Stimulated activated CD4-positive, alpha-beta T cell treated with anti-CD3 and anti-CD28 coated beads, Interleukin-4, amount 100 ng/mL, for 4 hours (primary cell): ENCODE data around the gene NOP9.
"Not testable (repeated sequence)": the region's sequence is repeated elsewhere in the genome, so short reads cannot be mapped to it uniquely, and the experiment has no call there.

Experiments
- DNase-seq, 2 experiments: peaks; one replicate each; pipeline ENCODE4 v3.0.0-alpha.2; 2020

NOP9 gene

DNA sequence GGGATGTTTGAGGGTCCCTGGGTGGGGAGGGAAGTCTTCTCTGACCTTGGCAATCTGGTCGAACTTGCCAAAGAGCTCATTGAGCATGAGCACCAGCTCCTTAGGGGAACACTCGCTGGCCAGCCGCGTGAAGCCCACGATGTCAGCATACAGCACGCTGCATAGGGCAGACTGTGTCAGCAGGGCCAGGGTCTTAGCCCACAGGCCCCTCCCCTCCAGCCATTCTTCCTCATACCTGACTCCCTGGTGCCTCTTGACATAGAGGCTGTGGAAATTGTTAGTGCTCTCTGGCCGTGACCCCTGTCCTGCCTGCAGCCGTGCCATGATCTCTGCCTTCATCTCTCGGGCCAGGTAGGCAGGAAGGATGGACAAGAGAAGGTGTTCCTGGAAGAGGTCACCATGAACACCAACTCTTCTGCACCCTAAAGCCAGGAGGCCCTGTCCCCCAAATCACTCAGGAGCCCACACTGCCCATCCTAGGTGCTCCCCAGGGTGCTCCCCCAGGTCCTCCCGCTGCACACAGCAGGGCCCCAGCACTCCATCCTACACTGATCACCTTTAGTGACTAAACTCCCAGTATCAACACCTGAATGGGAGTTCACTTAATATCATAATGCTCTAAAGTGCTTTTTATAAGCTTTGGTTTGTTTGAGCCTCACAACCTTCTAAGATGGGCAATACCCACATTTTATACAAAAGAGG lies 31.5 kb downstream of the NOP9 start:
- no peak for DNase-seq

DNA sequence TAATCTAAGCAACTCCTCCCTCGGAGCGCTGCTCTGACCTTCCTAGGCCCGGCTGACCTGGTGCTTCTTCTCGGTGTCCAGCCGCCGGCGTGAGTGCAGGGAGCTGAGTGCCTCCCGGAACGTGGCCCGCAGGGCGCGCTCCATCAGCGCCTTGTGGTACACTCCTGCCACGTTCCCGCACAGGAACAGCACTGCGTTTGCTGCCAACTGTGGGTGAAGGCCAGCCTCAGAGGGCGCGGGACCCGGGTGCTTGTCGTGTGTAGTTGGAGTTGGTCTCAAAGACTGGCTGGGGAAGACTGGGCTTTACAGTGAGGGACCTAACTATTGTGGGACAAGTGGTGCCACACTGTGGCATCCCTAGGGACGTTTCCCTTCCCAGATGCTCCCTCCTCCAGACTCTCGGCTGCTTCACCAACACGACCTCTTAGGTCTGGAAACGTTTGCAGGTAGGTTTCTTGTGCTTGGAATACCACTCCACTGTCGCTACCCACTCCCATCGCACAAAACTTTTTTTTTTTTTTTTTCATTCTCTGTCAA lies 32.1 kb downstream of the NOP9 start:
- DNase-seq = no peak

DNA sequence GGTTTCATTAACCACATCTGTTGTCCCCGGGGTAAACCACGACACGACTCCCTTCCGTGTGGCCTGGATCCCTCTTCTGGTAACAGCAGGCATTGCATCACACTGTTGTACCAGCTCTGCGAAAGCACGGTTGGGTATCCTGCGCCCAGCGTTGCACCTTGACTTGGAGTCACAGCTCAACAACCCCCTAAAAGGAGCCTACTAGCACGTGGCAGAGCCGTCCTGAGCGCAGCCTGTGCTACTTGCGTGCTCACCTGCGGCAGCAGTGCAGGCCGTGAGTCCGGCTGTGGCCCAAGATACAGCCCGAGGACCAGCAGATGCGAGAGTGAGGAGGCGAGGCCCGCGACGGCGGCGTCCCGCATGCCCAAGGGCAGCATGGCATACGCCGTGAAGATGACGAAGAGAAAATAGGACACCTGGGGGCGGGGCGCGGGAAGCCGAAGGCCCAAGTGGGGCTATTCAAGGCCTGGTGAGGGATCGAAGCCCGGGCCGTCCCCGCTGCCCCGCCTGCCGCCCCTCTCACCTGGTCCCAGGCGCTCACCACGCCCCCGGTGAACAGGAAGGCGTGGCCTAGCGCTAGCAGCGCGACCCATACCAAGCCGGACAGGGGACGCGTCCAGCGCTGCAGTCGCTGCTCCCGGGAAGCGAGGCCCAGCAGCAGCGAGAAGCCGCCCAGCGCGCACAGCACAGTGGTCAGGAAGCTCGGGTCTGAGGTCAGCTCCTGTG lies 32.8 kb downstream of the NOP9 start:
- DNase-seq = peak; percentile 71 to 86

DNA sequence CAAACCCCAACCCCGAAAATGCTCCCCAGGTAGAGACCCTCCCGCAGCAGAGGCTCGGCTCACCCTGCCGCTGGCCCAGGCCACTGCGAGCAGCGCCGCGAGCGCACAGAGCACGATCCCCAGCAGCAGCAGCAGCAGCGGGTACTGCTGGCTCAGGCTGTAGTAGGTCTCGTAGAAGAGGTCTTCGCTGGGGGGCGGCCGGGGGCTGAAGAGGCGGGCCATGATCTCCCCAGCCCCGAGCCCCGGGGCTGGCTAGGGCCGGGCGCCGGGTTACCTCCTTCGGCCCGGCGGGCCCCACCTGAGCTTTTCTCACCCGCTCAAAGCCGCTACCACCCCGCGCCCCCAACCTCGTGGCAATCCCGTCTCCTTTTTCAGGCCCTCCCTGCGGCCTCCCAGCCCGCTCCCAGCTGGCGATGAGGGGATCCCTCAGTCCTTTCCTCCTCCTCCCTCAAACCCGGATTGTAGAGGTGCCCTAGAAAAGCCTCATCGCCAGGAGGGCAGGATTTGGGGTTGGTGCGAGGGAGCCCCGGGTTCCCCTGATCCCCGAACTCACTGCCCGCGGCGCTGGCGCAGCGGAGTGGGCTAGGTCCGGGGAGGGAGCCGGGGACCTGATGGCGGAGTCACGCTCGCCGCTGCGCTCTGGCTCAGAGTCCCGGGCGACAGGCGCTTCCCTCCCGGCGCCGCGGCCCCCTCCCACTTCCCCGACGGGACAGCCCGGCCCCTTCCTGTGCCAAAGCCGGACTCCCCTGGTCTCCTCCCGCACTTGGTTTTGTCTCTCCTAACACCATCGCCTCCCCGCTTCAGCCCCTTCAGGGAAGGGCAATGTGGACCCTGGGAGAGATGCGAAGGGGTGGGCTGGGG lies 35.0 kb downstream of the NOP9 start, which contains the start of gene ADCY4:
Gene ADCY4, minus strand, starts transcription at position 641 of the 861 bp plus-strand sequence. Its CDS starts 419 bp downstream, at position 222.
- DNase-seq = peak in 1 of 2 experiments; percentile 27

DNA sequence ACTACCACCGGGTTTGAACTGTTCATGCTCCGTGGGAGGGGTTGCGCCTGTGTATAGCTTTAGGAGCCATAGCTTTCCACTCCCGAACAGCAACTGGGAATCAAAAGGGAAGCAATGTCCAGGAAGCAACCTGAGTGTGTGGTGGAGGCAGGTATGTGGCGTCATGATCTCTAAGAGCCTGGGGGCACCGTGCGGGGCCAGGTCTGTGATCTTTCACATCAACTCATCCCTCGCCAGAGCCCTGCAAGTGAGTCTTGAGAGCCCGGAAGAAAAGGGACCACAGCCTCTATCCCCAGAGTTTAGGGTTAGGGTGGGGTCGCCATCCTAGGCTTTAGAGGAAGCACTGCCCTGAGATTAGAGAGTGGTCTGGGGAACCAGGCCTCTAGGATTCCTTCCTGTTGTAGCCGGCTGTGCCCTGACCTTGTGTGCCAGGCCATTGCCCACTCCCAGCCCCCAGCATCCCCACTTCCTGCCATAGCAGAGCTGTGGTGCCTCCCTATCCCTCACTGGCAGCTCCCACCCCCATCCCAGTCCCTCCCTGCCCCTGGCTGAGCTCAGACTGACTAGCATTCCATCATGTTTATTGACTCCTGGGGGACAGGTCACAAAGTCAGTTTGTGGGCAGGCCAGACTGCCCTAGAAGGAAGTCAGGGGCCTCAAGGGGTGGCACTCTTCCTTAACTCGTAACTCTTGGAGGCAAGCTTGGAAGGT lies 36.0 kb downstream of the NOP9 start:
- no peak for DNase-seq

DNA sequence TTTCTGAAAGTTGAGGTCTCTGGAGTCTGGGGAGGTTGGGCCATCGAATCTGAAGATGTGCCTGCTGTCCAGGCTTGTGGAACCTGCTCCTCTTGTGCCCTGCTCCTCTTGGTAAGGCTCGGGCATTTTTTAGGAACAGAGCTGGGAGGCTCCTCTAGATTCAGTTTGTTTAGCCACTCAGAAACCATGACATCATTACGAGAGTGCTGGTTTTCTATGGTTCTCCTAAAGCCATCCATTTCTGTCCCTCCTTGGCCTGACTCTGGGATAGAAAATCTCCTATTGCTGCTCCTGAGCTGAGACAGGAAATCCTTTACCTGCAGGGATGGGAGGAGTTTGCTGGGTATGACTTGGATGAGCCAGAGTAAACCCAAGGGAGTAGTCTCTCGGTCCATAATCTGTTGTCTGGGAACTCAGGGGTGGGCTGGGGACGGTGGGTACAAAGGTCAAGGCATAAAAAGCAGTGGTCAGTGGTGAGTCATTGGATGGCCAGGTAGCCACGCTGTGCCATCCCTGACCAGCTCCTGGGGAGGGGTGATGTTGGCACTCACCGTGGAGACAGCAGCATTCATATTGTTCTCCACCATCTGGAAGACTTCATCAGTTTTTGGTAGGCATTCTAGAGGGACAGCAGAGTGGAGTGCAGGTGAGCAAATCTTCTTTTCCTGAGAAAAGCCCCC lies 37.6 kb downstream of the NOP9 start:
- no peak for DNase-seq

DNA sequence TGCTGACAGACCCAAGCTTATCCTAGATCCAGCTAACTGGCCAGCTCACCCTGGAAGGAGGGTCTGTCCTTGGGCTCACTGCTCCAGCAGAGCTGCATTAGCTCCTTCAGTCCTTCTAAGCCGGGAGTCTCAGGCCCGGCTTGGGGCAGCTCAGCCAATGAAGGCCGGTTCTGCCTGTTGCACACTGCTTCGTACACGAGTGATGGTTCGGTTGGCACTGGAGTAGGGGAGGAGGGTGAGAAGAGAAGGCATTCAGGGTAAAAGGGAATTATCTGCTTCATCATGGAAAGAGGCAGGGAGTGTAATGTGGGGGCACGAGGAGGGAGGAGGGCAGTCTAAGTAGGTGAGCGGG lies 38.1 kb downstream of the NOP9 start:
- no peak for DNase-seq

DNA sequence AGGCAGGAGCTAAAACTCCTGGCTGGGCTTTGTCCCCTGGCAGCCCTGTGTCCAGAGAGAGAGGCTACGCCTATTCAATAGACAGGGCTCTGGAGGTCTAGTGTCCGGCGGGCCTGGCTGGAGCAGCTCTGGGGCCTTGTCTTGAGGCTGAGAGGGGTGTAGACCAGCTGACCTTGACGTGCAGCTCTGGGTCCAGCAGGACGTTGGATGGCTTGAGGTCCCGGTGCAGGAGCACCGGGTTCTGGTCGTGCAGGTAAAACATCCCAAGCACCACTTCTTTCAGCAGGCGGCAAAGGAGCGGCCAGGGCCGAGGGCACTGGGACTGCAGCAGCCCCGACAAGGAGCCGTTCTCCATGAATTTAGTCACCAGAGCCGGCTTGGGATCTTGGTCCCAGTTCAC lies 39.2 kb downstream of the NOP9 start:
- DNase-seq = no peak

DNA sequence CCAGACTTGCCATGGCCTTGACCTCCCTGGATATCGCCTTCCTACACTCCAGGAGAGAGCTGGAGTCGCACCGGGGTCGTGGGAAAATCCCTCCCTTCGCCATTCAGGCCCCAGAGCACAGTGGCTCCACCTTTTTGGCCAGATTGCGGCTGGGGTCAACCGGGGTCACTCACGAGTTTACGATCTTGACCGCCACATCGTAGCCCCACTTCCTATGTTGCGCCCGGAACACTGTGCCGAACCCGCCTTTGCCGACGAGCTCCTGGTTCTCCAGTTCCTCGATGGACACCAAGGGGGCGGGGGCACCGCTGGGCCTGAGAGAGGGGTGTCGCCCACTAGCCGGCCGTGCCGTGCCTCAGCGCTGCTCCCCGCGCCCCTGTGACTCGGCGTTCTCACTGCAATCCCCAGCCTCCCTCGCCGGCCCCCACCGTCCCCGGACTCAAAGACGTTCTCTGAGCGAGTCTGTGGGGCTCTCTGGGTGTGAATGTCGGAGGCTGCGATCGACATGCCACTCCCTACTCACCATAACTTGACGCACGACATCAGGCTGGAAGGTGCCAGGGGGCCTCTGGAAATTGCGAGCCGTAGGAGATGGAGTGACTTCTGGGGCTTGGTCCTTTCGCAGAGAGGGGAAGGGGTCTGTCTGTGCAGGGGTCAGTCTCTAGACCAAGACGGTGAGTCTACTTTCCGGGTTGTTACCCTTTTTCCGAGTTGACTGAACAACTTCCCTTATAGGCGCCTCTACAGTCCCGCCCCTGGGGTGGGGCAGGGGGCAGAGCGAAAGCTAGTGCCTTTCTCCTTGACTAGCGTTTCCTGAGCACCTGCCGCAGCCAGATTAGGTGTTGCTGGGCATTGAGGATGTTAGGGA lies 39.9 kb downstream of the NOP9 start, which contains the start of gene RIPK3:
Gene RIPK3, minus strand, starts transcription at position 708 of the 868 bp plus-strand sequence. Its CDS starts 165 bp downstream, at position 543.
- DNase-seq = peak; percentile 62 to 66

DNA sequence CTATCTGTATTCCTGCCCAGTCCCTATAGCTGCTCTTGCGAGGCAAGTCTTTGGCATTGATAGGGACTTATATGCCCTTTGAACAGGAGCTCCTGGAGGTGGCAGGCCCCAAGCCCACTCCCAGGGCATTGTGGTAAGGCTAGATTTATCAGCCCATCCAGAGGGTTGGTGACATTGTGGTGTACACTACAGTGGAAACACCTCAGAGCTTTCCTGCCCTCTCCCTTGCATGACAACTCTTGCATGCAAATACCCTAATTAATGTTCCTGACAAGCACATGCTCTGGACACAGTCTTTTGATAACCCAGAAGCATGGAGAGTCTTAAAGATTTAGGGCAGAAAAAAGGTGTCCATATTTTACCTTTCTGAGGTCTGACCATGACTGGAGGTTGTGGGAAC lies 41.0 kb downstream of the NOP9 start:
- no peak for DNase-seq

DNA sequence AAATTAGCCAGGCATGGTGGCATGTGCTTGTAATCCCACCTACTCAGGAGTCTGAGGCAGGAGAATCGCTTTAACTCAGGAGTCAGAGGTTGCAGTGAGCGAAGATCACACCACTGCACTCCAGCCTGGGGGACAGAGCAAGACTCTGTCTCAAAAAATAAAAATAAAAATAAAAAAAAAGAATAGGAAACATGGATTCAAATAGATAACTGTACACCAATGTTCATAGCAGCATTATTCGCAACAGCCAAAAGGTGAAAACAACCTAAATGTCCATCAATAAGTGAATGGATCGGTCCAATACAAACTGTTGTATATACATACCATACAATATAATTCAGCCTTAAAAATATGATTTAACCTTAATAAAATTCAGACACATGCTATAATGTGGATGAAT lies 43.2 kb downstream of the NOP9 start:
- DNase-seq = no peak

DNA sequence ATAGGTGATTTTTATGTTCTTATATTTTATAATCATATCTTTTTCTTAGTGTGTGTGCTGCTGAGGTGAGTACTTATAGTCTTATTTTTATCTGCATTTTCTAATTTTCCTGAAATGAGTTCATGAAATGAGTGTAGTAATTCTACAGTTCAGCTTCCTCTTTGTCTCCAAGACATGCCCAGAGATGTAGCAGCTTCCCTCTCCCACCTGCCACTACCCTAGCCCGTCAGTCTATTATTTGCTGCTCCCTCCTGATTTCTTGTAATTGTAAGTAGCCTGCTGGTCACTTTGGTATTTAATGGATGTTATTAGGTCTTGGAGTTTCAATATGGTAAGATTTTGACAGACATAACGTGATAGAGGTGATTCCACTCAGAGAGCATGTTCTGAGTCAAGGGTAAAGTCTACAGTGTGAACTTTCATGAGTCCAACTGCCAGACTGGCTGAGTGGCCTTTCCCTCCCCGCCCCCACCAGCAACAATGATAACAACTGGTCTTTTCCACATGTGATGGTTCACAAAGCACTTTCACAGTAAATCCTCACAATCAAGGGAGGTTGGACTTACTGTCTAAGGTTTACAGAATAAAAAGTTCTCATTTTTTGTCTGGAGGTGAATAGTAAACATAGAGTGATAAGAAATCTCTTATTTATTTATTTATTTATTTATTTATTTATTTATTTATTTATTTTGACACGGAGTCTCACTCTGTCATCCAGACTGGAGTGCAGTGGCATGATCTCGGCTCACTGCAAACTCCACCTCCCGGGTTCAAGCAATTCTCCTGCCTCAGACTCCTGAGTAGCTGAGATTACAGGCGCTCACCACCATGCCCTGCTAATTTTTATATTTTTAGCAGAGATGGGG lies 44.4 kb downstream of the NOP9 start:
- no peak for DNase-seq

DNA sequence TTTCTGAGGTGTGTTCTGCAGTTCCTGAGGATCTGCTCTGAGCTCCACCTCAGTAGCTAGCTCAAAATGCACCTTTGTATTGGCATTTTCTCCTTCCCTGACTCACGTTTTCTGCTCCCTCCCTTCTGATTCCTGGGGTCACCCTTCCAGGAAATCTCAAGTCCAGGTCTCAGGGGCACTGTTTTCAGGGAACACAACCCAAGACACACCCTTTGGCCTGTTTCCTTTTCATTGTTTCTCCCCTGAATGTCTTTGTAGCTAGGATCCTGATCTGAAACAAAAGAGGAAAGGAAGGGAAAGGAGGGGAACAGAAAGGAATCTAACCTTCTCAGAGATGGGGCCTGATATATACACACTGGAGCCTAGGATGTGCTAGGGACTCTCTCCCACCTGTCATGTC lies 47.5 kb downstream of the NOP9 start:
- no peak for DNase-seq

DNA sequence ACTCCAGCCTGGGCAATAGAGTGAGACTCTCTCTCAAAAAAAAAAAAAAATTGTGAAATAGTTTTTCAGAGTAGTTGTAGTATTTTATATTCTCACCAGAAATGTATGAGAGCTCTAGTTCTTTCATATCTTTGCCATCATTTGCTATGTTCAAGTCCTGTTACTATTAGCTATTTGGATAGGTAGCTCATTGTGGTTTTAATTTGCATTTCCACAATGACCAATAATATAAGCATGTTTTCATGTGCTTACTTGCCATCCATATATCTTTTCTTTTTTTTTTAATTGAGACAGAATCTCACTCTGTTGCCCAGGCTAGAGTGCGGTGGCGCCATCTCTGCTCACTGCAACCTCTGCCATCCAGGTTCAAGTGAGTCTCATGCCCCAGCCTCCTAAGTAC lies 48.5 kb downstream of the NOP9 start:
- DNase-seq = no peak

DNA sequence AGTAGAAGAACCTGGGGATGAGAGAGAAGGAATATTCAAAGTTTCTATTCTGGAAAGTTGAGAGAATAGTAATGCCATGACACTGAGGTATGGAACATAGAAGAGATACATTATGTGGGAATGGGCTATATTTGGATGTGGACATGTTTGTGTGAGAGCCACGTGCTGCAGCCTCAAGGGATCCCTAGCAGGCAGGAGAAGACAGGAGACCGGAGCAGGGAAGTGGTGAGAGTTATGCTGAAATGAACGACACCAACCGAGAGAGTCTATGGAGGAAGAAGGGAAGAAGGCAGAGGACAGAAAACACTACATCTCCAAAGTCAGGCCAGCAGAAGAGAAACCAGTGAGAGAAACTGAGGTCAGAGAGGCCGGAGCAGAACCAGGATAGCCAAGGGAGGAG lies 50.1 kb downstream of the NOP9 start:
- DNase-seq = no peak

DNA sequence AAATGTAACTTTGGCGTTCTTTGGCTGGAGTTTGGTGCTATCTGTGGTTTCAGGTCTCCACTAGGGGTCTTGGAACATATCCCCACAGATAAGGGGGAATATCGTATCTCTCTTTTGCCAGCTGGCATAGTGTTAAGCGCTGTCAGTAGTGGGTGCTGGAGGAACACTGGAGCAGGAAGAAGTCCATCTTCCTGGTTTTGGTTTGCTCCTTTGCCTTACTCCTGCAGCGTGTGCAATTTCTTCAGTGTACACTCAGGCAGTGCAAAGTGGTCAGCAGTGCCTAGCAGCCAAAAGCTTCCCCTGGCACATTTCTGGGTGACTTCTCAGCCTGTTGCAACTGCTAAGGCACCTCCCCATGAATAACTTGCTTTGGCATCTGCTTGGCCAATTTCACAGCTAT lies 51.9 kb downstream of the NOP9 start:
- no peak for DNase-seq

DNA sequence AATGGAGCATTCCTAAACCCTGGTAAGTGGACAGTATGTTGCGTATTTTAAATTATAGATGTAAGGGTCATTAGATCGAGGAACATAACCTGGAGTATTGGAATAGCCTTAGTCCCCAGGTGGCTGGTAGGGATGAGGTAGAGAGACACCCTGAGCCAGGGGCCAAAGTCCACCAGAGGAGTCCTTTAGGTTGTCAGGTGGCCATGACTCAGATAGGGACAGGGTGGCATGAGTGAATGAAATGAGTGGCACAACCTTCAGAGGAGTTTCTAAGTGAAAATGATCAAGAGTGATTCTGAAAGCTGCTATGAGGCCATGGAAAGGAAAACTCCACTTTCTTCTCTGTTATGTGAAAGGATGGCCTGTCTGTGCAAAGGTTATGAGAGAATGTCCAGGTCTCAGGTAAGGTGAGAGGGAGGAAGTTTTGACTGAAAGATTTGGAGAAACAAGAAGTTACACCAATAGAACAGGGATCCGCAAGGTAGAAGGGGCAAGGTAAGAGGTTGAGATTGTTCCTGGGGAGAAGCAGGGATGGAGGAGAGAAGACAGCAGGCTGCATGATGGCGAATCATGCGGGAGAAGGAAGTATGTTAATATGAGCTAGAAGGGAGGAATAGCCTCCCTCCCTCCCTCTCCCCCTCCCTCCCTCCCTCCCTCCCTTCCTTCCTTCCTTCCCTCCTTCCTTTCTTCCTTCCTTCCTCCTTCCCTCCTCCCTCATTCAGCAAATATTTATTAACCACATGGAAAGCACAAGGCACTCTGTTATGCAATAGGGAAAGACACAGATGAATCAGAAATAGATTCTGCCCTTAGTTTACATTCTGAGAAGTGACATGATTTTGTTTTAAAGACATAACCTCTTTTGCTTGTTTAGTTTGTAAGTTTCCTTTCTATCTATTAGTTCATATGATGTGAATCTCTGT lies 54.2 kb downstream of the NOP9 start:
- DNase-seq = no peak

DNA sequence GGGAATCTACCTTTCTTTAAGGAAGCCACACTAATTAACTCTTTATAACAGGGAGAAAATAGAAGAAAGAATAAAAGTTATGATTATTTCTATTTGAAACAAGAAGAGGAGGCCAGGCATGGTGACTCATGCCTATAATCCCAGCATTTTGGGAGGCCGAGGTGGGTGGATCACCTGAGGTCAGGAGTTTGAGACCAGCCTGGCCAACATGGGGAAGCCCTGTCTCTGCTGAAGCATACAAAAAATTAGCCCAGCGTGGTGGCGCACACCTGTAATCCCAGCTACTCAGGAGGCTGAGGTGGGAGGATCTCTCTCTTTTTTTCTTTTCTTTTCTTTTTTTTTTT lies 54.8 kb downstream of the NOP9 start:
- not testable (repeated sequence) for DNase-seq

DNA sequence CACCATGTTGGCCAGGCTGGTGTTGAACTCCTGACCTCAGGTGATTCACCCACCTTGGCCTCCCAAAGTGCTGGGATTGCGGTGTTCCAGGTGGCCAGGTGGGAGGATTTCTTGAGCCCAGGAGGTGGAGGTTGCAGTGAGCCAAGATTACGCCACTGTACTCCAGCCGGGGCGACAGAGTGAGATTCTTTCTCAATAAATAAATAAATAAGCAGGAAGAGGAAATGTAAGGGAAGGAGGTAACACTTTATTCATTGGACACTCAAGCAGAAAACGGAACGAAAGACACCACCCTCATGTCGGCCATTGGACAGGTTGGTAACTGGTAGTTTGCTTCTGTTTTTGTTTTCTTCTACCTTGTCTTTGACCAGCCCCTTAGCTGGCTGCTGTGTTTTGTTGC lies 55.4 kb downstream of the NOP9 start:
- no peak for DNase-seq
